Keratinocyte (primary cell): Measurements from ENCODE around the gene PCDHA9. TPM values are rescaled to one million over a fixed set of nuclear protein-coding genes. Genes with fewer than 3 reads are reported as not detected.
"Not testable (repeated sequence)": the region's sequence is repeated elsewhere in the genome, so short reads cannot be mapped to it uniquely, and the experiment has no call there.

Experiments
- DNase-seq: peaks from one replicate; pipeline ENCODE4 v3.0.0-alpha.2; 2011; ENCODE audit warnings: low read depth, missing footprints, low spot score
- FAIRE-seq: peaks from 2 replicates; lab custom pipeline; 2011; peaks lifted over from hg19 to GRCh38; lab: Jason Lieb, UNC
- H2AFZ ChIP-seq: 2 replicates; pipeline ENCODE4 v1.6.0; 2012; ENCODE audit warnings: low read length, control low read depth, inconsistent platforms; ENCODE audit not compliant: control insufficient read depth
- H3K27ac ChIP-seq: 2 replicates; pipeline ENCODE4 v1.5.1; 2011; ENCODE audit warnings: low read length; ENCODE audit not compliant: control insufficient read depth, insufficient read depth
- H3K27me3 ChIP-seq: 3 replicates; pipeline ENCODE4 v1.6.0; 2011; ENCODE audit warnings: low read length; ENCODE audit not compliant: control insufficient read depth, insufficient read depth; ENCODE audit errors: extremely low read depth
- H3K36me3 ChIP-seq, 2 experiments: 2 replicates in 1 of 2; 3 replicates in 1 of 2; pipeline ENCODE4 v1.5.1; 2011; ENCODE audit warnings: low read length in 2 of 2, mild to moderate bottlenecking in 1 of 2; ENCODE audit not compliant: control insufficient read depth in 2 of 2, insufficient read depth in 2 of 2; ENCODE audit errors: extremely low read depth in 1 of 2
- H3K4me1 ChIP-seq: 3 replicates; pipeline ENCODE4 v1.5.1; 2011; ENCODE audit warnings: low read length; ENCODE audit not compliant: control insufficient read depth, insufficient read depth; ENCODE audit errors: extremely low read depth
- H3K4me2 ChIP-seq: 3 replicates; pipeline ENCODE4 v1.6.0; 2011; ENCODE audit warnings: low read depth, low read length; ENCODE audit not compliant: control insufficient read depth, insufficient read depth; ENCODE audit errors: extremely low read depth
- H3K4me3 ChIP-seq, 3 experiments: fragments of 200-600 bp in 1 of 3; sonication (generic) in 1 of 3; 2 replicates in 2 of 3; 3 replicates in 1 of 3; pipeline ENCODE4 v1.5.1; 2011 to 2016; ENCODE audit warnings: low read length in 3 of 3, mild to moderate bottlenecking in 3 of 3, control low read depth in 2 of 3, inconsistent platforms in 1 of 3, low read depth in 1 of 3, mixed read lengths in 1 of 3, mixed run types in 1 of 3, moderate library complexity in 1 of 3; ENCODE audit not compliant: control insufficient read depth in 2 of 3, insufficient read depth in 2 of 3; ENCODE audit errors: extremely low read depth in 1 of 3
- H3K79me2 ChIP-seq: 2 replicates; pipeline ENCODE4 v1.6.0; 2012; ENCODE audit warnings: low read length; ENCODE audit not compliant: control insufficient read depth, insufficient read depth
- H3K9ac ChIP-seq: 3 replicates; pipeline ENCODE4 v1.6.0; 2011; ENCODE audit warnings: low read length; ENCODE audit not compliant: control insufficient read depth, insufficient read depth; ENCODE audit errors: extremely low read depth
- H3K9me1 ChIP-seq: 3 replicates; pipeline ENCODE4 v1.6.0; 2011; ENCODE audit warnings: low read length; ENCODE audit not compliant: control insufficient read depth, insufficient read depth; ENCODE audit errors: extremely low read depth
- H3K9me3 ChIP-seq: 2 replicates; pipeline ENCODE4 v1.5.1; 2012; ENCODE audit warnings: low read depth, low read length; ENCODE audit not compliant: control insufficient read depth
- H4K20me1 ChIP-seq: 3 replicates; pipeline ENCODE4 v1.6.0; 2011; ENCODE audit warnings: low read length; ENCODE audit not compliant: control insufficient read depth, insufficient read depth; ENCODE audit errors: extremely low read depth
- CTCF ChIP-seq, 3 experiments: IDR thresholded peaks in 1 of 3; conservative IDR thresholded peaks in 1 of 3; optimal IDR thresholded peaks in 1 of 3; 2 replicates in 2 of 3; 3 replicates in 1 of 3; pipeline versions ENCODE3 to v1.5.1; 2011; ENCODE audit warnings: low read length in 3 of 3, mild to moderate bottlenecking in 3 of 3, moderate library complexity in 2 of 3, control low read depth in 1 of 3, inconsistent platforms in 1 of 3; ENCODE audit not compliant: insufficient read depth in 2 of 3; ENCODE audit errors: extremely low read depth in 1 of 3
- EZH2 ChIP-seq: IDR thresholded peaks from one replicate; pipeline ENCODE4 v1.6.1; 2012; ENCODE audit warnings: inconsistent platforms, mild to moderate bottlenecking, low read length, moderate library complexity
- dilution Hi-C: fragments of 300-500 bp; cut with MboI; formaldehyde crosslinking; loops from one replicate; pipeline ENCODE4 v1.7.0; 2020; ENCODE audit warnings: low sequenced_read_pairs; ENCODE audit not compliant: extremely low pct_ligation_motif_present
- polyA plus RNA-seq, 5 experiments: library from polyadenylated mRNA; depleted of rRNA in 3 of 5; stranded (reverse) in 3 of 5; stranded (forward) in 1 of 5; unstranded in 1 of 5; fragments of >200 nt; gene quantifications; 1 replicate in 1 of 5; 2 replicates in 3 of 5; 3 replicates in 1 of 5; pipeline versions ENCODE4 v1.2.1 to v1.2.3, GENCODE V29; 2011 to 2012; ENCODE audit warnings: missing spikeins in 2 of 5, low read depth in 1 of 5, low replicate concordance in 1 of 5

PCDHA9 gene
- polyA plus RNA-seq, 1 donor (not counting 4 experiments of a cell fraction or from before 2014, with no cell fraction given): 0.01 TPM

- H3K36me3 ChIP-seq: no peaks in the 10 kb centered on the region
- H3K4me3 ChIP-seq: no peak overlapping the region
- no peak for TF ChIP-seq CTCF (optimal IDR thresholded peaks at IDR 0.05 in 1 of 3, IDR thresholded peaks at IDR 0.05 in 1 of 3, conservative IDR thresholded peaks at IDR 0.05 in 1 of 3; ENCODE audit: extremely low read depth in 1 of 3, insufficient read depth in 2 of 3, low read length in 3 of 3)
- no peak for TF ChIP-seq EZH2
- no peaks in the 10 kb centered on the region for H3K4me1 ChIP-seq
- FAIRE-seq (no peak), DNase-seq (no peak)
- H3K9me1 ChIP-seq: no peaks in the 10 kb centered on the region
- H2AFZ ChIP-seq: no peak overlapping the region
- dilution Hi-C loops: no loop called here
- no peaks in the 10 kb centered on the region for H3K27me3 ChIP-seq
- H3K9ac ChIP-seq: no peak overlapping the region
- no peak overlapping the region for H3K27ac ChIP-seq
- H3K9me3 ChIP-seq: peaks cover 13% of the 10 kb centered on the region
- H3K79me2 ChIP-seq: no peaks in the 10 kb centered on the region
- no peak overlapping the region for H3K4me2 ChIP-seq
- no peaks in the 10 kb centered on the region for H4K20me1 ChIP-seq
Observed at GRCh38 chr5:140870221-140871201, 22.3 kb downstream of the PCDHA9 start.

- Histone ChIP-seq H2AFZ (no peak within 1 kb of the TSS), H4K20me1 (no peaks in the 10 kb centered on the region), H3K4me1 (no peaks in the 10 kb centered on the region), H3K79me2 (no peaks in the 10 kb centered on the region), H3K4me3 (peak within 1 kb of the TSS in 1 of 3 experiments; percentile 13), H3K36me3 (no peaks in the 10 kb centered on the region), H3K27me3 (no peaks in the 10 kb centered on the region), H3K27ac (no peak within 1 kb of the TSS), H3K9me1 (no peaks in the 10 kb centered on the region), H3K4me2 (no peak within 1 kb of the TSS), H3K9me3 (peaks cover 19% of the 10 kb centered on the region), H3K9ac (no peak within 1 kb of the TSS)
- FAIRE-seq: no peak
- DNase-seq: no peak
- TF ChIP-seq CTCF (optimal IDR thresholded peaks at IDR 0.05 in 1 of 3, IDR thresholded peaks at IDR 0.05 in 1 of 3, conservative IDR thresholded peaks at IDR 0.05 in 1 of 3; ENCODE audit: extremely low read depth in 1 of 3, insufficient read depth in 2 of 3, low read length in 3 of 3): no peak
- no peak for TF ChIP-seq EZH2
- dilution Hi-C loops: no loop called here
Observed at GRCh38 chr5:140875085-140876065, 27.2 kb downstream of the PCDHA9 start, which contains the start of gene PCDHA12. PCDHA12 (plus strand) TSS chr5:140875308; CDS start chr5:140875473, 165 bp downstream.

DNA sequence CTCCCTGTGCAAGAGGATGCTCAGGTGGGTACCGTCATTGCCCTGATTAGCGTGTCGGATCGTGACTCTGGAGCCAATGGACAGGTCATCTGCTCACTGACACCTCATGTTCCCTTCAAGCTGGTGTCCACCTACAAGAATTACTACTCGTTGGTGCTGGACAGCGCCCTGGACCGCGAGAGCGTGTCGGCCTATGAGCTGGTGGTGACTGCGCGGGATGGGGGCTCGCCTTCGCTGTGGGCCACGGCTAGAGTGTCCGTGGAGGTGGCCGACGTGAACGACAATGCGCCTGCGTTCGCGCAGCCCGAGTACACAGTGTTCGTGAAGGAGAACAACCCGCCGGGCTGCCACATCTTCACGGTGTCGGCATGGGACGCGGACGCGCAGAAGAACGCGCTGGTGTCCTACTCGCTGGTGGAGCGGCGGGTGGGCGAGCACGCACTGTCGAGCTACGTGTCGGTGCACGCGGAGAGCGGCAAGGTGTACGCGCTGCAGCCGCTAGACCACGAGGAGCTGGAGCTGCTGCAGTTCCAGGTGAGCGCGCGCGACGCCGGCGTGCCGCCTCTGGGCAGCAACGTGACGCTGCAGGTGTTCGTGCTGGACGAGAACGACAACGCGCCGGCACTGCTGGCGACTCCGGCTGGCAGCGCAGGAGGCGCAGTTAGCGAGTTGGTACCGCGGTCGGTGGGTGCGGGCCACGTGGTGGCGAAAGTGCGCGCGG, 28.5 kb downstream of the PCDHA9 start:
- FAIRE-seq, dilution Hi-C loops, H3K27me3 ChIP-seq, H2AFZ ChIP-seq, H3K79me2 ChIP-seq, H3K4me3 ChIP-seq, H3K9ac ChIP-seq, H3K4me2 ChIP-seq, H3K4me1 ChIP-seq, H3K27ac ChIP-seq, H3K9me1 ChIP-seq, DNase-seq, H4K20me1 ChIP-seq, H3K36me3 ChIP-seq: not testable (repeated sequence)
- H3K9me3 ChIP-seq: peaks cover 11% of the 10 kb centered on the region
